SK-N-SH (cell line): ENCODE measurements around the gene ACACA. TPM values are rescaled to one million over a fixed set of nuclear protein-coding genes. Genes with fewer than 3 reads are reported as not detected.

Experiments used
- CTCF ChIA-PET: fragments of 300-600, 350-600 bp; formaldehyde crosslinking; extraction: SDS; loops from one replicate; lab custom pipeline; 2021; lab: Yijun Ruan, JAX
- POLR2A ChIA-PET: fragments of 350-600 bp; sonication (Branson Sonifier 250); formaldehyde crosslinking; extraction: SDS; loops from one replicate; lab custom pipeline; 2020; ENCODE audit warnings: antibody characterized with exemption, inconsistent platforms; lab: Yijun Ruan, JAX
- DNase-seq: peaks from one replicate; pipeline ENCODE4 v3.0.0; 2012
- H2AFZ ChIP-seq: fragments of 200-600 bp; sonication (generic); 2 replicates; pipeline ENCODE4 v1.8.1; 2016; ENCODE audit warnings: antibody characterized with exemption, mild to moderate bottlenecking, low read depth
- H3F3A ChIP-seq: fragments of 200-600 bp; sonication (generic); replicated peaks from 2 replicates; pipeline ENCODE3; 2016; ENCODE audit warnings: antibody characterized with exemption, mild to moderate bottlenecking; ENCODE audit not compliant: insufficient read depth
- H3K27ac ChIP-seq, 2 experiments: fragments of 200-500 bp in 1 of 2; fragments of 200-600 bp in 1 of 2; sonication (Bioruptor generic) in 1 of 2; sonication (generic), shearing (Covaris generic) in 1 of 2; 2 replicates each; pipeline versions ENCODE4 v1.5.1 to v1.6.1; 2014 to 2016; ENCODE audit warnings: low read depth in 2 of 2, inconsistent platforms in 1 of 2, low read length in 1 of 2, mild to moderate bottlenecking in 1 of 2, mixed read lengths in 1 of 2
- H3K27me3 ChIP-seq: fragments of 200-600 bp; sonication (generic), shearing (Covaris generic); 2 replicates; pipeline ENCODE4 v1.6.1; 2016; ENCODE audit warnings: mixed run types; ENCODE audit not compliant: insufficient read depth
- H3K36me3 ChIP-seq, 2 experiments: fragments of 200-500 bp in 1 of 2; fragments of 200-600 bp in 1 of 2; sonication (Bioruptor generic) in 1 of 2; sonication (generic) in 1 of 2; replicated peaks in 1 of 2; 2 replicates each; pipeline versions ENCODE3 to v1.5.1; 2014 to 2016; ENCODE audit warnings: low read length in 1 of 2, mild to moderate bottlenecking in 1 of 2; ENCODE audit not compliant: insufficient read depth in 2 of 2, control insufficient read depth in 1 of 2
- H3K4me1 ChIP-seq, 2 experiments: fragments of 200-500 bp in 1 of 2; fragments of 200-600 bp in 1 of 2; sonication (Bioruptor generic) in 1 of 2; sonication (generic), shearing (Covaris generic) in 1 of 2; 2 replicates each; pipeline versions ENCODE4 v1.5.1 to v1.6.1; 2014 to 2016; ENCODE audit warnings: low read depth in 1 of 2, low read length in 1 of 2, mixed run types in 1 of 2; ENCODE audit not compliant: insufficient read depth in 2 of 2, control insufficient read depth in 1 of 2
- H3K4me2 ChIP-seq: fragments of 200-600 bp; sonication (generic), shearing (Covaris generic); 2 replicates; pipeline ENCODE4 v1.6.1; 2017; ENCODE audit warnings: mixed run types
- H3K4me3 ChIP-seq, 2 experiments: fragments of 200-500 bp in 1 of 2; fragments of 200-600 bp in 1 of 2; sonication (Bioruptor generic) in 1 of 2; sonication (generic), shearing (Covaris generic) in 1 of 2; 2 replicates each; pipeline versions ENCODE4 v1.5.1 to v1.8.1; 2014 to 2016; ENCODE audit warnings: low read depth in 2 of 2, inconsistent platforms in 1 of 2, low read length in 1 of 2, mild to moderate bottlenecking in 1 of 2, mixed read lengths in 1 of 2, moderate library complexity in 1 of 2
- H3K79me2 ChIP-seq: fragments of 200-600 bp; sonication (generic); 2 replicates; pipeline ENCODE4 v1.8.1; 2017; ENCODE audit warnings: mild to moderate bottlenecking; ENCODE audit not compliant: insufficient read depth
- H3K9ac ChIP-seq: fragments of 200-600 bp; sonication (generic); 2 replicates; pipeline ENCODE4 v1.6.1; 2017; ENCODE audit warnings: mixed run types
- H3K9me2 ChIP-seq: fragments of 200-600 bp; sonication (generic); 2 replicates; pipeline ENCODE4 v1.6.1; 2017; ENCODE audit warnings: mixed run types
- H3K9me3 ChIP-seq: fragments of 200-600 bp; sonication (generic); 2 replicates; pipeline ENCODE4 v1.6.1; 2017; ENCODE audit warnings: mixed run types, mild to moderate bottlenecking, moderate library complexity
- H4K20me1 ChIP-seq: fragments of 200-600 bp; sonication (generic); 2 replicates; pipeline ENCODE4 v1.6.1; 2017; ENCODE audit warnings: mild to moderate bottlenecking, mixed run types; ENCODE audit not compliant: insufficient read depth
- ELF1 ChIP-seq: IDR thresholded peaks from 2 replicates; pipeline ENCODE4 v1.4.0; 2012
- FOSL2 ChIP-seq: IDR thresholded peaks from 2 replicates; pipeline ENCODE4 v1.4.0; 2012; ENCODE audit warnings: low read depth, mild to moderate bottlenecking, moderate library complexity, borderline replicate concordance
- FOXJ3 ChIP-seq: sonication (generic); formaldehyde crosslinking; IDR thresholded peaks from 2 replicates; pipeline ENCODE4 v1.5.1; 2020; ENCODE audit warnings: mild to moderate bottlenecking, missing genetic modification reagents
- GABPA ChIP-seq: IDR thresholded peaks from 2 replicates; pipeline ENCODE4 v1.4.0; 2012; ENCODE audit warnings: low read depth, mild to moderate bottlenecking
- MEF2A ChIP-seq: IDR thresholded peaks from 2 replicates; pipeline ENCODE4 v1.4.0; 2012; ENCODE audit warnings: low read depth, borderline replicate concordance
- MXI1 ChIP-seq: IDR thresholded peaks from 2 replicates; pipeline ENCODE4 v1.6.1; 2012; ENCODE audit warnings: mild to moderate bottlenecking, low read depth, low read length, improper control_type of control experiment
- PBX3 ChIP-seq: IDR thresholded peaks from 2 replicates; pipeline ENCODE4; 2012
- POLR2AphosphoS5 ChIP-seq: IDR thresholded peaks from 2 replicates; pipeline ENCODE4 v1.6.1; 2012; ENCODE audit warnings: low read depth, low read length
- RCOR1 ChIP-seq: fragments of 150-350 bp; IDR thresholded peaks from 2 replicates; pipeline ENCODE4 v1.6.1; 2017; ENCODE audit warnings: antibody characterized with exemption, low read length
- REST ChIP-seq: IDR thresholded peaks from 2 replicates; pipeline ENCODE4 v1.6.1; 2012; ENCODE audit warnings: mild to moderate bottlenecking, low read depth, low read length, moderate library complexity
- RFX5 ChIP-seq: IDR thresholded peaks from 2 replicates; pipeline ENCODE4 v1.6.1; 2012; ENCODE audit warnings: mild to moderate bottlenecking, improper control_type of control experiment, low read length
- SMC3 ChIP-seq: IDR thresholded peaks from 2 replicates; pipeline ENCODE4 v1.6.1; 2012; ENCODE audit warnings: low read depth, low read length, improper control_type of control experiment
- TAF1 ChIP-seq: IDR thresholded peaks from 2 replicates; pipeline ENCODE4 v1.6.1; 2012; ENCODE audit warnings: low read depth, mild to moderate bottlenecking, low read length, moderate library complexity, borderline replicate concordance
- TEAD4 ChIP-seq: IDR thresholded peaks from 2 replicates; pipeline ENCODE4 v1.4.0; 2012; ENCODE audit warnings: mild to moderate bottlenecking, borderline replicate concordance; ENCODE audit not compliant: insufficient read depth
- USF2 ChIP-seq: fragments of 150-350 bp; IDR thresholded peaks from 2 replicates; pipeline ENCODE4 v1.6.1; 2017; ENCODE audit warnings: antibody characterized with exemption, low read length, low read depth, borderline replicate concordance
- WGBS: methylation state at CpG from one replicate; pipeline ENCODE4 v1.1.6; 2017; ENCODE audit warnings: low lambda C conversion rate; 5-methylcytosine and 5-hydroxymethylcytosine counted together
- polyA plus RNA-seq, 3 experiments: library from polyadenylated mRNA; depleted of rRNA; stranded (reverse); fragments of >200 nt; gene quantifications; 2 replicates each; pipeline ENCODE4 v1.2.3, GENCODE V29; 2012

Gene ACACA
- polyA plus RNA-seq, 1 of the 3 experiments (the other 2 are of a cell fraction) = 27.2 TPM

GRCh38 chr17:37060094-37060493, 346.5 kb downstream of the ACACA start:
- CTCF ChIA-PET = interaction anchor here (0.9 to 6.0 kb wide), 5 partner anchors 13 to 457 kb away, joined by 3 to 36 read pairs (median 7); no protein-coding TSS in a partner anchor
- no peaks in the 10 kb centered on the region for H3K9me2 ChIP-seq
- H3F3A ChIP-seq = no peaks in the 10 kb centered on the region
- no peaks in the 10 kb centered on the region for H3K9me3 ChIP-seq
- 97% methylated on average over 6 of the region's 6 CpGs for WGBS
- H3K36me3 ChIP-seq = peaks cover 8 to 13% of the 10 kb centered on the region in 2 experiments
- no peak overlapping the region for H3K4me3 ChIP-seq
- no peaks in the 10 kb centered on the region for H3K27me3 ChIP-seq
- POLR2A ChIA-PET = no interaction called here
- H3K79me2 ChIP-seq = no peaks in the 10 kb centered on the region
- H3K9ac ChIP-seq = no peak overlapping the region
- no peak overlapping the region for H2AFZ ChIP-seq
- H3K27ac ChIP-seq = no peak overlapping the region
- peaks cover 0 to 4% of the 10 kb centered on the region in 2 experiments; a peak in 1 of 4 replicates for H3K4me1 ChIP-seq
- H3K4me2 ChIP-seq = no peak overlapping the region
- H4K20me1 ChIP-seq = no peaks in the 10 kb centered on the region
- DNase-seq = no peak
- no peak for TF ChIP-seq SMC3
- TF ChIP-seq RCOR1 = no peak
- TF ChIP-seq GABPA = no peak
- TF ChIP-seq MEF2A = no peak
- no peak for TF ChIP-seq FOXJ3 (CRISPR knock-in tag)
- TF ChIP-seq TEAD4 = no peak
- TF ChIP-seq MXI1 = no peak
- TF ChIP-seq ELF1 = no peak
- TF ChIP-seq RFX5 = no peak
- TF ChIP-seq REST = no peak
- TF ChIP-seq USF2 = no peak
- no peak for TF ChIP-seq TAF1
- no peak for TF ChIP-seq POLR2AphosphoS5
- no peak for TF ChIP-seq PBX3
- TF ChIP-seq FOSL2 = no peak
